HEK293 (cell line): ENCODE measurements around the gene RPS21.

Experiments used
- CTCF ChIA-PET: fragments of 350-600 bp; formaldehyde crosslinking; extraction: SDS; loops from one replicate; lab custom pipeline; 2021; ENCODE audit warnings: antibody characterized with exemption; lab: Yijun Ruan, JAX
- POLR2A ChIA-PET: fragments of 300-600 bp; formaldehyde crosslinking; extraction: SDS; loops from one replicate; lab custom pipeline; 2020; ENCODE audit warnings: antibody characterized with exemption, inconsistent platforms; lab: Yijun Ruan, JAX
- H3K27ac ChIP-seq: fragments of 200-500 bp; sonication (Bioruptor generic); 2 replicates; pipeline ENCODE4 v1.5.1; 2014; ENCODE audit warnings: low read depth, low read length, control low read depth, inconsistent platforms; ENCODE audit errors: extremely low read depth
- H3K36me3 ChIP-seq, 2 experiments: fragments of 200-500 bp in 1 of 2; sonication (Bioruptor generic) in 1 of 2; 1 replicate in 1 of 2; 2 replicates in 1 of 2; pipeline ENCODE4 v1.5.1; 2014 to 2017; ENCODE audit warnings: inconsistent platforms in 2 of 2, low read length in 2 of 2; ENCODE audit not compliant: control insufficient read depth in 2 of 2, insufficient read depth in 1 of 2
- H3K4me1 ChIP-seq: fragments of 200-500 bp; sonication (Bioruptor generic); 2 replicates; pipeline ENCODE4 v1.5.1; 2014; ENCODE audit warnings: mild to moderate bottlenecking, low read length, inconsistent platforms; ENCODE audit not compliant: control insufficient read depth, insufficient read depth
- H3K4me3 ChIP-seq: 2 replicates; pipeline ENCODE4 v1.5.1; 2011; ENCODE audit warnings: low read depth, mild to moderate bottlenecking, control low read depth, low read length, moderate library complexity
- H3K9me3 ChIP-seq: fragments of 200-500 bp; sonication (Bioruptor generic); 2 replicates; pipeline ENCODE4 v1.5.1; 2014; ENCODE audit warnings: low read depth, low read length, inconsistent platforms; ENCODE audit not compliant: control insufficient read depth, insufficient read depth
- BCL11A ChIP-seq: fragments of 450-650 bp; formaldehyde crosslinking; IDR thresholded peaks from 2 replicates; pipeline ENCODE4 v1.5.1; 2016; ENCODE audit warnings: low read depth, missing biosample characterization, missing genetic modification characterization
- FEZF1 ChIP-seq: fragments of 450-650 bp; formaldehyde crosslinking; IDR thresholded peaks from 2 replicates; pipeline ENCODE4 v1.5.1; 2016; ENCODE audit warnings: missing biosample characterization, missing genetic modification characterization
- GLIS2 ChIP-seq: fragments of 450-650 bp; formaldehyde crosslinking; IDR thresholded peaks from 2 replicates; pipeline ENCODE4 v1.5.1; 2016; ENCODE audit warnings: missing biosample characterization, missing genetic modification characterization
- KLF10 ChIP-seq: fragments of 450-650 bp; IDR thresholded peaks from 2 replicates; pipeline ENCODE4 v1.5.1; 2018; ENCODE audit warnings: missing biosample characterization, mild to moderate bottlenecking, missing genetic modification characterization
- PATZ1 ChIP-seq: fragments of 450-650 bp; formaldehyde crosslinking; IDR thresholded peaks from 2 replicates; pipeline ENCODE4 v1.5.1; 2016; ENCODE audit warnings: missing biosample characterization, missing genetic modification characterization
- SP2 ChIP-seq: fragments of 450-650 bp; formaldehyde crosslinking; IDR thresholded peaks from 2 replicates; pipeline ENCODE4 v1.5.1; 2016; ENCODE audit warnings: missing biosample characterization, missing genetic modification characterization
- YY1 ChIP-seq: fragments of 450-650 bp; formaldehyde crosslinking; IDR thresholded peaks from 2 replicates; pipeline ENCODE4 v1.5.1; 2018; ENCODE audit warnings: missing biosample characterization, missing genetic modification characterization
- ZBTB10 ChIP-seq: fragments of 450-650 bp; formaldehyde crosslinking; IDR thresholded peaks from 2 replicates; pipeline ENCODE4 v1.5.1; 2016; ENCODE audit warnings: missing biosample characterization, missing genetic modification characterization
- ZBTB11 ChIP-seq: fragments of 450-650 bp; formaldehyde crosslinking; conservative IDR thresholded peaks from 2 replicates; pipeline ENCODE4 v1.5.1; 2016; ENCODE audit warnings: low read depth, missing biosample characterization, missing genetic modification characterization
- ZBTB21 ChIP-seq: fragments of 450-650 bp; formaldehyde crosslinking; IDR thresholded peaks from 2 replicates; pipeline ENCODE4 v1.5.1; 2017; ENCODE audit warnings: missing biosample characterization, missing genetic modification characterization
- ZBTB7A ChIP-seq: fragments of 450-650 bp; formaldehyde crosslinking; IDR thresholded peaks from 2 replicates; pipeline ENCODE4 v1.5.1; 2016; ENCODE audit warnings: low read depth, missing biosample characterization, missing genetic modification characterization
- ZBTB8A ChIP-seq: fragments of 450-650 bp; formaldehyde crosslinking; IDR thresholded peaks from 2 replicates; pipeline ENCODE4 v1.5.1; 2016; ENCODE audit warnings: missing biosample characterization, missing genetic modification characterization
- ZNF157 ChIP-seq: fragments of 450-650 bp; formaldehyde crosslinking; IDR thresholded peaks from 2 replicates; pipeline ENCODE4 v1.5.1; 2016; ENCODE audit warnings: missing biosample characterization, missing genetic modification characterization
- ZNF335 ChIP-seq: fragments of 450-650 bp; formaldehyde crosslinking; conservative IDR thresholded peaks from 2 replicates; pipeline ENCODE4 v1.5.1; 2016; ENCODE audit warnings: missing biosample characterization, missing genetic modification characterization
- ZNF513 ChIP-seq: fragments of 450-650 bp; IDR thresholded peaks from 2 replicates; pipeline ENCODE4 v1.5.1; 2018; ENCODE audit warnings: missing biosample characterization, missing genetic modification characterization
- ZNF571 ChIP-seq: fragments of 450-650 bp; formaldehyde crosslinking; IDR thresholded peaks from 2 replicates; pipeline ENCODE4 v1.5.0; 2017; ENCODE audit warnings: missing biosample characterization, missing genetic modification characterization
- ZXDB ChIP-seq: fragments of 450-650 bp; formaldehyde crosslinking; IDR thresholded peaks from 2 replicates; pipeline ENCODE4 v1.5.1; 2016; ENCODE audit warnings: missing biosample characterization, missing genetic modification characterization

The RPS21 gene

GRCh38 chr20:62405981-62406513, 19.1 kb downstream of the RPS21 start (continued):
- TF ChIP-seq ZNF571 (tag by site-specific recombination) (no peak), YY1 (tag by site-specific recombination) (no peak), KLF10 (tag by site-specific recombination) (no peak), ZNF513 (tag by site-specific recombination) (no peak), PATZ1 (tag by site-specific recombination) (peak; percentile 21; the same call in 1 of the 2 replicates), ZBTB7A (tag by site-specific recombination) (peak; percentile 19; the same call in 1 of the 2 replicates), ZNF335 (peak; percentile 82), SP2 (tag by site-specific recombination) (peak; percentile 40), GLIS2 (tag by site-specific recombination) (peak; percentile 55; the same call in 1 of the 2 replicates), ZXDB (no peak), ZBTB11 (no peak), BCL11A (tag by site-specific recombination) (no peak)

GRCh38 chr20:62406635-62407176, 19.8 kb downstream of the RPS21 start:
- H3K27ac ChIP-seq = peak overlapping the region; percentile 81
- CTCF ChIA-PET = no interaction called here
- H3K9me3 ChIP-seq = no peaks in the 10 kb centered on the region
- POLR2A ChIA-PET = no interaction called here
- peaks cover 0 to 32% of the 10 kb centered on the region in 2 experiments; a peak in 1 of 3 replicates for H3K36me3 ChIP-seq
- TF ChIP-seq FEZF1 = no peak
- TF ChIP-seq BCL11A (tag by site-specific recombination) = peak; percentile 65; the same call in 1 of the 2 replicates
- no peak for TF ChIP-seq ZBTB21
- peak; percentile 75; the same call in 1 of the 2 replicates for TF ChIP-seq ZBTB10 (tag by site-specific recombination)
- 0 out of 2 replicates have a peak, but pooled peaks have one; percentile 30 for TF ChIP-seq GLIS2 (tag by site-specific recombination)
- 0 out of 2 replicates have a peak, but pooled peaks have one; percentile 15 for TF ChIP-seq PATZ1 (tag by site-specific recombination)
- peak; percentile 33 for TF ChIP-seq ZBTB8A (tag by site-specific recombination)
- TF ChIP-seq ZNF157 (tag by site-specific recombination) = no peak
- H3K4me1 ChIP-seq = peaks cover 6% of the 10 kb centered on the region; the same call in 1 of the 2 replicates
- H3K4me3 ChIP-seq = peak overlapping the region; percentile 57
